Parathyroid adenoma (tissue), 2 donors: ENCODE measurements around the gene SIPA1L2.

Experiments
- H2AFZ ChIP-seq: fragments of 300-600 bp; sonication (generic); one replicate; pipeline ENCODE4 v1.7.0; 2017; ENCODE audit warnings: antibody characterized with exemption, mild to moderate bottlenecking
- H3K27ac ChIP-seq: fragments of 300-600 bp; sonication (generic); one replicate; pipeline ENCODE4 v1.7.0; 2017
- H3K27me3 ChIP-seq: fragments of 300-600 bp; sonication (generic); one replicate; pipeline ENCODE4 v1.7.0; 2017; ENCODE audit warnings: low read length; ENCODE audit not compliant: control insufficient read depth, insufficient read depth
- H3K36me3 ChIP-seq: fragments of 300-600 bp; sonication (generic); one replicate; pipeline ENCODE4 v1.7.0; 2017; ENCODE audit warnings: low read length; ENCODE audit not compliant: control insufficient read depth, insufficient read depth
- H3K4me1 ChIP-seq: fragments of 300-600 bp; sonication (generic); one replicate; pipeline ENCODE4 v1.7.0; 2017; ENCODE audit warnings: control low read depth
- H3K4me2 ChIP-seq: fragments of 300-600 bp; sonication (generic); one replicate; pipeline ENCODE4 v1.7.0; 2017; ENCODE audit warnings: low read length
- H3K4me3 ChIP-seq: fragments of 300-600 bp; sonication (generic); one replicate; pipeline ENCODE4 v1.7.0; 2017; ENCODE audit warnings: low read depth, low read length
- H3K79me2 ChIP-seq: fragments of 300-600 bp; sonication (generic); one replicate; pipeline ENCODE4 v1.7.0; 2017; ENCODE audit warnings: control low read depth
- H3K9ac ChIP-seq: fragments of 300-600 bp; sonication (generic); one replicate; pipeline ENCODE4 v1.7.0; 2017; ENCODE audit warnings: mild to moderate bottlenecking
- H3K9me3 ChIP-seq: fragments of 300-600 bp; sonication (generic); one replicate; pipeline ENCODE4 v1.7.0; 2017; ENCODE audit warnings: low read length; ENCODE audit not compliant: control insufficient read depth
- CTCF ChIP-seq: fragments of 300-600 bp; sonication (generic); IDR thresholded peaks from one replicate; pipeline ENCODE4 v1.7.0; 2017; ENCODE audit warnings: antibody characterized with exemption, mild to moderate bottlenecking
- donor health status: primary hyperparathyroidism.

The SIPA1L2 gene

GRCh38 chr1:232621050-232621449 is 8.9 kb downstream of the SIPA1L2 start:
- TF ChIP-seq CTCF, result no peak
- Histone ChIP-seq H3K79me2 (no peaks in the 10 kb centered on the region), H3K4me2 (no peak overlapping the region), H3K9me3 (no peaks in the 10 kb centered on the region), H3K4me1 (peaks cover 3% of the 10 kb centered on the region), H3K9ac (no peak overlapping the region), H3K27me3 (no peaks in the 10 kb centered on the region), H2AFZ (no peak overlapping the region), H3K36me3 (no peaks in the 10 kb centered on the region), H3K4me3 (no peak overlapping the region), H3K27ac (no peak overlapping the region)

GRCh38 chr1:232620356-232620969 is 9.5 kb downstream of the SIPA1L2 start:
- Histone ChIP-seq H3K9me3 (no peaks in the 10 kb centered on the region), H3K79me2 (no peaks in the 10 kb centered on the region), H3K9ac (no peak overlapping the region), H2AFZ (no peak overlapping the region), H3K4me2 (no peak overlapping the region), H3K4me3 (no peak overlapping the region), H3K27me3 (no peaks in the 10 kb centered on the region), H3K27ac (no peak overlapping the region), H3K4me1 (peaks cover 3% of the 10 kb centered on the region), H3K36me3 (no peaks in the 10 kb centered on the region)
- no peak for TF ChIP-seq CTCF

GRCh38 chr1:232617237-232617636 is 12.7 kb downstream of the SIPA1L2 start:
- Histone ChIP-seq H3K36me3 (no peaks in the 10 kb centered on the region), H3K4me2 (no peak overlapping the region), H3K27ac (no peak overlapping the region), H3K79me2 (no peaks in the 10 kb centered on the region), H3K4me1 (peaks cover 3% of the 10 kb centered on the region), H3K4me3 (no peak overlapping the region), H2AFZ (no peak overlapping the region), H3K9me3 (no peaks in the 10 kb centered on the region), H3K27me3 (no peaks in the 10 kb centered on the region), H3K9ac (no peak overlapping the region)
- TF ChIP-seq CTCF, result no peak

- Histone ChIP-seq H3K9me3 (no peaks in the 10 kb centered on the region), H3K4me2 (no peak overlapping the region), H3K4me3 (no peak overlapping the region), H3K4me1 (peaks cover 3% of the 10 kb centered on the region), H2AFZ (no peak overlapping the region), H3K27me3 (no peaks in the 10 kb centered on the region), H3K9ac (no peak overlapping the region), H3K27ac (no peak overlapping the region), H3K79me2 (no peaks in the 10 kb centered on the region), H3K36me3 (no peaks in the 10 kb centered on the region)
- no peak for TF ChIP-seq CTCF
Measured at GRCh38 chr1:232615306-232615800, 14.6 kb downstream of the SIPA1L2 start.

GRCh38 chr1:232614811-232615210 is 15.1 kb downstream of the SIPA1L2 start:
- no peak overlapping the region for H3K9ac ChIP-seq
- no peaks in the 10 kb centered on the region for H3K36me3 ChIP-seq
- H2AFZ ChIP-seq, result no peak overlapping the region
- TF ChIP-seq CTCF, result no peak
- H3K79me2 ChIP-seq, result no peaks in the 10 kb centered on the region
- no peak overlapping the region for H3K4me3 ChIP-seq
- H3K9me3 ChIP-seq, result no peaks in the 10 kb centered on the region
- H3K27ac ChIP-seq, result no peak overlapping the region
- no peak overlapping the region for H3K4me2 ChIP-seq
- H3K4me1 ChIP-seq, result peaks cover 3% of the 10 kb centered on the region
- H3K27me3 ChIP-seq, result no peaks in the 10 kb centered on the region
